Immature natural killer cell (primary cell): Measurements from ENCODE around the gene SLC25A45. TPM values are rescaled to one million over a fixed set of nuclear protein-coding genes. Genes with fewer than 3 reads are reported as not detected.
"Not testable (repeated sequence)": the region's sequence is repeated elsewhere in the genome, so short reads cannot be mapped to it uniquely, and the experiment has no call there.

ENCODE experiments used
- DNase-seq, 3 donors: peaks; one replicate each; pipeline ENCODE4 v3.0.0; 2022; ENCODE audit warnings: mixed read lengths in 1 of 3
- H3K27ac Mint-ChIP-seq, 6 donors: one replicate each; pipeline ENCODE4 v1.8.0; 2020; ENCODE audit warnings: mixed read lengths in 6 of 6, mild to moderate bottlenecking in 5 of 6, inconsistent platforms in 4 of 6, moderate library complexity in 3 of 6
- H3K27me3 Mint-ChIP-seq, 3 donors: one replicate each; pipeline ENCODE4 v1.8.0; 2020 to 2021; ENCODE audit warnings: low read depth in 3 of 3, mild to moderate bottlenecking in 3 of 3, mixed read lengths in 3 of 3, moderate library complexity in 3 of 3, inconsistent platforms in 1 of 3
- H3K36me3 Mint-ChIP-seq, 3 donors: one replicate each; pipeline ENCODE4 v1.8.0; 2020; ENCODE audit warnings: mixed read lengths in 3 of 3, inconsistent platforms in 2 of 3, mild to moderate bottlenecking in 2 of 3
- H3K4me1 Mint-ChIP-seq, 2 donors: one replicate each; pipeline ENCODE4 v1.8.0; 2020; ENCODE audit warnings: inconsistent platforms in 2 of 2, mild to moderate bottlenecking in 2 of 2, mixed read lengths in 2 of 2, moderate library complexity in 1 of 2
- H3K4me3 Mint-ChIP-seq, 5 donors: one replicate each; pipeline ENCODE4 v1.8.0; 2020; ENCODE audit warnings: mild to moderate bottlenecking in 5 of 5, mixed read lengths in 5 of 5, inconsistent platforms in 3 of 5, moderate library complexity in 3 of 5
- H3K9me3 Mint-ChIP-seq, 6 donors: one replicate each; pipeline ENCODE4 v1.8.0; 2020; ENCODE audit warnings: mild to moderate bottlenecking in 6 of 6, mixed read lengths in 6 of 6, inconsistent platforms in 4 of 6, moderate library complexity in 3 of 6
- polyA plus RNA-seq, 3 donors: library from polyadenylated mRNA; unstranded; fragments of 300-500 nt; fragmentation: Illumina TruSeq; gene quantifications; one replicate each; pipeline ENCODE4 v1.2.3, GENCODE V29; 2021

Gene SLC25A45
- polyA plus RNA-seq, 3 donors from 2014 or later = 4.5 to 16.0 (median 10.3) TPM

GRCh38 chr11:65418681-65419459 is 36.4 kb upstream of the SLC25A45 start:
- Mint-ChIP-seq H3K36me3 (peaks cover 0 to 11% (median 9%) of the 10 kb centered on the region in 3 donors), H3K4me3 (peak overlapping the region; percentile 76 to 97 (median 96)), H3K27ac (peak overlapping the region; percentile 99 to 100 (median 99)), H3K4me1 (peaks cover 66 to 71% of the 10 kb centered on the region in 2 donors), H3K9me3 (peaks cover 0 to 6% (median 2%) of the 10 kb centered on the region in 6 donors), H3K27me3 (peaks cover 33 to 48% (median 42%) of the 10 kb centered on the region in 3 donors)
- DNase-seq = peak; percentile 96

- H3K4me3 Mint-ChIP-seq = peak overlapping the region; percentile 76 to 97 (median 96)
- peaks cover 66 to 69% of the 10 kb centered on the region in 2 donors for H3K4me1 Mint-ChIP-seq
- H3K27me3 Mint-ChIP-seq = peaks cover 28 to 43% (median 37%) of the 10 kb centered on the region in 3 donors
- H3K27ac Mint-ChIP-seq = peak overlapping the region; percentile 99 to 100 (median 99)
- no peak for DNase-seq
- peaks cover 0 to 6% (median 6%) of the 10 kb centered on the region in 3 donors for H3K36me3 Mint-ChIP-seq
- peaks cover 0 to 6% (median 2%) of the 10 kb centered on the region in 6 donors for H3K9me3 Mint-ChIP-seq
Measured at GRCh38 chr11:65418431-65418680, 35.9 kb upstream of the SLC25A45 start.

- DNase-seq = peak; percentile 43 to 49 (median 48)
- peaks cover 0 to 5% (median 4%) of the 10 kb centered on the region in 3 donors for H3K36me3 Mint-ChIP-seq
- H3K9me3 Mint-ChIP-seq = peaks cover 0 to 5% (median under 1%) of the 10 kb centered on the region in 6 donors
- H3K27ac Mint-ChIP-seq = peak overlapping the region; percentile 99 to 100 (median 99)
- H3K4me1 Mint-ChIP-seq = peaks cover 66 to 68% of the 10 kb centered on the region in 2 donors
- H3K27me3 Mint-ChIP-seq = peaks cover 23 to 38% (median 32%) of the 10 kb centered on the region in 3 donors
- H3K4me3 Mint-ChIP-seq = peak overlapping the region; percentile 76 to 97 (median 92)
Measured at GRCh38 chr11:65417702-65418430, 35.4 kb upstream of the SLC25A45 start.

- DNase-seq = peak in 2 of 3 donors; percentile 21 to 24
- Mint-ChIP-seq H3K4me3 (peak overlapping the region; percentile 76 to 97 (median 92)), H3K9me3 (no peaks in the 10 kb centered on the region)
Measured at GRCh38 chr11:65416841-65417701, 34.6 kb upstream of the SLC25A45 start.

GRCh38 chr11:65416341-65416824 is 33.9 kb upstream of the SLC25A45 start:
- peaks cover 9 to 23% (median 17%) of the 10 kb centered on the region in 3 donors for H3K27me3 Mint-ChIP-seq
- peak; percentile 90 to 91 (median 91) for DNase-seq
- H3K36me3 Mint-ChIP-seq = peaks cover 0 to 4% (median 0%) of the 10 kb centered on the region in 3 donors
- H3K27ac Mint-ChIP-seq = peak overlapping the region; percentile 99 to 100 (median 99)
- no peaks in the 10 kb centered on the region for H3K9me3 Mint-ChIP-seq
- peaks cover 59 to 60% of the 10 kb centered on the region in 2 donors for H3K4me1 Mint-ChIP-seq
- H3K4me3 Mint-ChIP-seq = peak overlapping the region; percentile 76 to 97 (median 92)

More at GRCh38 chr11:65416841-65417701, 34.6 kb upstream of the SLC25A45 start:
- Mint-ChIP-seq H3K27me3 (peaks cover 15 to 30% (median 24%) of the 10 kb centered on the region in 3 donors), H3K27ac (peak overlapping the region; percentile 99 to 100 (median 99)), H3K4me1 (peaks cover 64 to 66% of the 10 kb centered on the region in 2 donors), H3K36me3 (peaks cover 0 to 4% (median 0%) of the 10 kb centered on the region in 3 donors)

GRCh38 chr11:65415499-65416340 is 33.3 kb upstream of the SLC25A45 start:
- Mint-ChIP-seq H3K27me3 (peaks cover 6 to 16% (median 13%) of the 10 kb centered on the region in 3 donors), H3K9me3 (no peaks in the 10 kb centered on the region), H3K27ac (peak overlapping the region; percentile 27 to 100 (median 99)), H3K4me3 (peak overlapping the region in 4 of 5 donors; percentile 76 to 96 (median 88)), H3K36me3 (peaks cover 0 to 4% (median 0%) of the 10 kb centered on the region in 3 donors), H3K4me1 (peaks cover 53% of the 10 kb centered on the region in 2 donors)
- DNase-seq = no peak

GRCh38 chr11:65414776-65415498 is 32.5 kb upstream of the SLC25A45 start:
- no peak for DNase-seq

GRCh38 chr11:65413077-65413664 is 30.7 kb upstream of the SLC25A45 start:
- not testable (repeated sequence) for H3K4me3 Mint-ChIP-seq, H3K36me3 Mint-ChIP-seq, H3K27me3 Mint-ChIP-seq, H3K9me3 Mint-ChIP-seq, DNase-seq
- Mint-ChIP-seq H3K4me1 (peaks cover 28 to 29% of the 10 kb centered on the region in 2 donors), H3K27ac (peak overlapping the region in 2 of 6 donors; percentile 19 to 22)

More at GRCh38 chr11:65414776-65415498, 32.5 kb upstream of the SLC25A45 start:
- Mint-ChIP-seq H3K9me3 (no peaks in the 10 kb centered on the region), H3K27ac (peak overlapping the region in 2 of 6 donors; percentile 15 to 53), H3K27me3 (peaks cover 6 to 14% (median 13%) of the 10 kb centered on the region in 3 donors), H3K4me3 (peak overlapping the region in 1 of 5 donors; percentile 13), H3K4me1 (peaks cover 46 to 47% of the 10 kb centered on the region in 2 donors), H3K36me3 (peaks cover 0 to 4% (median 0%) of the 10 kb centered on the region in 3 donors)

GRCh38 chr11:65412271-65413076 is 30.0 kb upstream of the SLC25A45 start:
- H3K27me3 Mint-ChIP-seq = peaks cover 0 to 4% (median 3%) of the 10 kb centered on the region in 3 donors
- no peak overlapping the region for H3K4me3 Mint-ChIP-seq
- DNase-seq = no peak
- peaks cover 21 to 22% of the 10 kb centered on the region in 2 donors for H3K4me1 Mint-ChIP-seq
- H3K36me3 Mint-ChIP-seq = peaks cover 0 to 7% (median 7%) of the 10 kb centered on the region in 3 donors
- H3K9me3 Mint-ChIP-seq = no peaks in the 10 kb centered on the region
- no peak overlapping the region for H3K27ac Mint-ChIP-seq

- Mint-ChIP-seq H3K9me3 (no peaks in the 10 kb centered on the region), H3K27ac (no peak overlapping the region), H3K36me3 (peaks cover 0 to 7% (median 7%) of the 10 kb centered on the region in 3 donors), H3K4me1 (peaks cover 13 to 14% of the 10 kb centered on the region in 2 donors), H3K4me3 (no peak overlapping the region), H3K27me3 (peaks cover 0 to 3% (median 2%) of the 10 kb centered on the region in 3 donors)
- DNase-seq = no peak
Measured at GRCh38 chr11:65411681-65412070, 29.2 kb upstream of the SLC25A45 start.
